Body of pancreas (tissue), 4 donors: ENCODE results near the gene SGPL1.

Source experiments
- POLR2A ChIP-seq, 3 donors: fragments of 450-650 bp; IDR thresholded peaks; one replicate each; pipeline ENCODE4 v1.6.1; 2016; ENCODE audit warnings: antibody characterized with exemption in 3 of 3, mild to moderate bottlenecking in 2 of 3
- TF ChIP-seq, protein P1 (sequence below), 7 experiments: fragments of 450-650 bp in 4 of 7; fragments of 200-600 bp in 3 of 7; sonication (generic) in 3 of 7; IDR thresholded peaks; one replicate each; pipeline ENCODE4 v1.5.1; 2016 to 2019; ENCODE audit warnings: antibody characterized with exemption in 7 of 7

GRCh38 chr10:70914316-70914864 lies 98.6 kb downstream of the SGPL1 start:
- TF ChIP-seq, protein P1, sequence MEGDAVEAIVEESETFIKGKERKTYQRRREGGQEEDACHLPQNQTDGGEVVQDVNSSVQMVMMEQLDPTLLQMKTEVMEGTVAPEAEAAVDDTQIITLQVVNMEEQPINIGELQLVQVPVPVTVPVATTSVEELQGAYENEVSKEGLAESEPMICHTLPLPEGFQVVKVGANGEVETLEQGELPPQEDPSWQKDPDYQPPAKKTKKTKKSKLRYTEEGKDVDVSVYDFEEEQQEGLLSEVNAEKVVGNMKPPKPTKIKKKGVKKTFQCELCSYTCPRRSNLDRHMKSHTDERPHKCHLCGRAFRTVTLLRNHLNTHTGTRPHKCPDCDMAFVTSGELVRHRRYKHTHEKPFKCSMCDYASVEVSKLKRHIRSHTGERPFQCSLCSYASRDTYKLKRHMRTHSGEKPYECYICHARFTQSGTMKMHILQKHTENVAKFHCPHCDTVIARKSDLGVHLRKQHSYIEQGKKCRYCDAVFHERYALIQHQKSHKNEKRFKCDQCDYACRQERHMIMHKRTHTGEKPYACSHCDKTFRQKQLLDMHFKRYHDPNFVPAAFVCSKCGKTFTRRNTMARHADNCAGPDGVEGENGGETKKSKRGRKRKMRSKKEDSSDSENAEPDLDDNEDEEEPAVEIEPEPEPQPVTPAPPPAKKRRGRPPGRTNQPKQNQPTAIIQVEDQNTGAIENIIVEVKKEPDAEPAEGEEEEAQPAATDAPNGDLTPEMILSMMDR (IDR thresholded peaks at IDR 0.05), result no peak
- TF ChIP-seq POLR2A (IDR thresholded peaks at IDR 0.05), result no peak
